ENCODE results near the gene MSH2.

DNA sequence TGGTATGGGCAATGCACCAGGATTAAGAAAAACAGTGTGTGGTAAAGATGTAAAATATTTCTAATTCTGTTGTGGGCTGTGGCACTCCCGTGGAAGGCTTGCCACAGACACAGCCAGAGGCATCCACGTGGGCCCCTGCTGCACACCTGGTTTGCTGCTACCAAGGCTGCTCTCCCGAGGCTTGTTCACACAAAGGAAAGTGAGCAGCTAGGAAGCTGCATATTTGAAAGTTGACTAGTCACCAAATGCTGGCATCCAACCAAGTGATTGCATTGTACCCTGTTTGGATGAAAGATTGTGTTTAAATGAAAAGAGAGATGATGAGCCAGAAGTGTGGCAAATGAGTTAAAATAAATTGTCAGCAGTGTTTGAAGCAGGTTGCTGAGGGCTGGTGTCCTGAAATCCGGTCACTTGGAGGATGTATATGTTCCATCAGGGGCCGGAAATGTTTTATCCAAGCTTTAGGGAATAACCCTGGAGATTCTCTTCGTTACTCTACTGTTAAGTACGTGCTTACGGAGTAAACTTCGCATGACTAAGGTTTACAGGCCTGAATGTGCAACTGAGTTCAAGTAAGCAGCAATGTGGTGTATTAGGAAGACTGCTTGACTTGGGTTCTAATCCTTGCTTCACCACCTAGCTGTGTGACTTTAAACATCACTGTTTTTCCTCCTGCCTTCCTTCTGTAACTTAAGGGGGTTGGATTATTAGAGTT, 86.1 kb downstream of the MSH2 start:
- TF ChIP-seq, protein P1, sequence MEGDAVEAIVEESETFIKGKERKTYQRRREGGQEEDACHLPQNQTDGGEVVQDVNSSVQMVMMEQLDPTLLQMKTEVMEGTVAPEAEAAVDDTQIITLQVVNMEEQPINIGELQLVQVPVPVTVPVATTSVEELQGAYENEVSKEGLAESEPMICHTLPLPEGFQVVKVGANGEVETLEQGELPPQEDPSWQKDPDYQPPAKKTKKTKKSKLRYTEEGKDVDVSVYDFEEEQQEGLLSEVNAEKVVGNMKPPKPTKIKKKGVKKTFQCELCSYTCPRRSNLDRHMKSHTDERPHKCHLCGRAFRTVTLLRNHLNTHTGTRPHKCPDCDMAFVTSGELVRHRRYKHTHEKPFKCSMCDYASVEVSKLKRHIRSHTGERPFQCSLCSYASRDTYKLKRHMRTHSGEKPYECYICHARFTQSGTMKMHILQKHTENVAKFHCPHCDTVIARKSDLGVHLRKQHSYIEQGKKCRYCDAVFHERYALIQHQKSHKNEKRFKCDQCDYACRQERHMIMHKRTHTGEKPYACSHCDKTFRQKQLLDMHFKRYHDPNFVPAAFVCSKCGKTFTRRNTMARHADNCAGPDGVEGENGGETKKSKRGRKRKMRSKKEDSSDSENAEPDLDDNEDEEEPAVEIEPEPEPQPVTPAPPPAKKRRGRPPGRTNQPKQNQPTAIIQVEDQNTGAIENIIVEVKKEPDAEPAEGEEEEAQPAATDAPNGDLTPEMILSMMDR (IDR thresholded peaks at IDR 0.05) = no peak
- no peak for TF ChIP-seq POLR2A (IDR thresholded peaks at IDR 0.05)

All from tibial nerve (tissue), 3 donors.